GM21717 (cell line): Measurements from ENCODE around the gene WNT7B.

Experiments used
- ATAC-seq: cut with Tn5 transposase; IDR thresholded peaks from one replicate; pipeline ENCODE4 v1.9.1; 2021; ENCODE audit warnings: mild to moderate bottlenecking, moderate library complexity; ENCODE audit not compliant: unreplicated experiment

Gene WNT7B

DNA sequence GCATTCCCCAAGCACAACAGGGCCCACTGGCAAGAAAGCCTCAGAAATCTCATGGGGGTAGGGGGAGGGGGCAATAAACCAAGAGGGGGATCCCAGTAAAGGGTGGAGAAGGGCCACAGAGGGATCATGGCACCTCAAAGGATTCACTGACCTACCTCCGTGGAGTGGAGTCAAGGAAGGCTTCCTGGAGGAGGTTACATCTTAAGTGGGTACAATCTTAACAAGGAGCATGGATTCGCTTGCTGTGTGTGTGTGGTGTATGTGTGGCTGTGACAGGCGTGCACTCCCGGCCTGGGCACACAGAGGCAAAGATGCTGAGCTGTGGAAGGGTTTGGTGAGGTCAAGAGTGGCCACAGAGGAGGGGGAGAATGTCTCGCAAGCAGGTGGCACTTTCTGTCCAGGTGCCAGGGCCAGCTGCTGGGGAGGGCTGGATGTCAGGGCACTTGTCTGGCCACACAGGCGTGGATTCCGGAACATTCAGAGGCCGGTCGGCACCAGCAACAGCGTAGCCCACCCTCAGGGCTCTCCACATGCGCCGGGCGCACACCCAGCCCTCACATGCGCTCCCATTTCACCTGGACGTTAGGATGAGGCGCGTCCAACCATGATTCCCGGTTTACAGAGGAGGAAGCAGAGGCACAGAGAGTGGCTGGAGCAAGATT, 43.3 kb downstream of the WNT7B start:
- no peak for ATAC-seq

DNA sequence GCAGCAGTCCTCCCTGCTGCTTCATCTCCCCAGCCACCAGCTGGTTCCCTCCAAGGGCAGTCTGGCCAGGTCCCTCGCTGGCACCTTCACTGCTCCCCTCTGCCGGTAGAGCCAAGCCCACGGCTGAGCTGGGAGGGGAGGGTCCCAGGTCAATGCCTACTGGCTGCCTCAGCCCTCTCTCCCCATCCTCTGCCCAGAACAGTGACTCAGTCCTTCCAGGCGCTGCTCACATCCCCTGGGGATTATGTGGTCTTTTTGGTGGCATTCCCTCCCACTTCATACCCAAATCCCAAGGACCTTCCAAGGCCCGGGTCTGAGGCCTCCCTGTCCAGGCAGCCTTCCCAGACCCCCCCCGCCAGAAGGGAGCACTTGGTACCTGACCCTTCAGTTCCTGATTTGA, 44.9 kb downstream of the WNT7B start:
- ATAC-seq, result no peak

DNA sequence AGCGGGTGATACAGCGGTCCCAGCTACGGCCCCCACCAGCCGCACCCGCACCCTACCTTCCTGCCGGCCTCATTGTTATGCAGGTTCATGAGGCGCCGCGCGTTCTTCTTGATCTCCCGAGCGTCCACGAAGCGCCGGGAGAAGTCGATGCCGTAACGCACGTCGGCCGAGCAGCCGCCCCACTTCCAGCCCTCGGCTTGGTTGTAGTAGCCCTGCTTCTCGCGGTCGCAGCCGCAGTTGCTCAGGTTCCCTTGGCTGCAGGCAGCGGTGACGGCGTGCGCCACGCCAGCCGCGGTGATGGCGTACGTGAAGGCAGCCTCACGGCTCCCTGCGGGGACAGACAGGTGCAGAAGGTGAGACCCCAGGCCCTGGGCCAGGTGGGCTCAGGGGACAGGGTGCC, 45.9 kb downstream of the WNT7B start:
- no peak for ATAC-seq

DNA sequence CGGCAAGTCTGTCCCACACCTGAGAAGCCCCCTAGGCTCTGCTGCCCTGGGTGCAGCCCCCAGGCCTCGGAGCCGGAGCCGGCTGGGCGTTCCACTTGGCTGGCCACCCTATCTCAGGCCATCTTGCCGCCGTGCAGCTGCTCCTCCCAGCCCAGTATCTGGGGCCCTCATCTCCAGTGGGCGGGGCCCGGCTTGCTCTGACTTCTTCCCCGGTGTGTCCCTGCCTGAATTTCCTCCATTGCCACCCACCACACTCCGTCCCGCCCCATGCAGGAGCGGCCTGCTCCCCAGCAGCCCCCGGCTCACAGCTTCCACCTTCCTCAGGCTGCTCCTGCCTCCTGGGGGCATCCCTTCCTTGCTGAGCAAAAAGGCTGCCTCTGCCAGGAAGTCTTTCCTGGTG, 46.6 kb downstream of the WNT7B start:
- ATAC-seq, result no peak

DNA sequence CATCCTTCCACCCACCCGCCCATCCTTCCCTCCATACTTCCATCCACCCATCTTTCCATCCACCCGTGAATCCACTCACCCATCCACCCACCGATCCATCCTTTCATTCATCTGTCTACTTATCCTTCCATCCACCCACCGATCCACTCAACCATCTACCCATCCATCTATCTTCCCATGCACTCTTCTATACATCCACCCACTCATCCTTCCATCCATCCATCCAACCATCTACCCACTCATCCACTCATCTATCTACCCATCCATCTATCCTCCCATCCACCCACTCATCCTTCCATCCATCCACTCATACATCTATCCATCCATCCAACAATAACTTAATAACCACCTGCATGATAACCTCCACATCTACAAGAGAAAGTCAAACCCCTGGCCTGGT, 47.3 kb downstream of the WNT7B start:
- ATAC-seq, result no peak

DNA sequence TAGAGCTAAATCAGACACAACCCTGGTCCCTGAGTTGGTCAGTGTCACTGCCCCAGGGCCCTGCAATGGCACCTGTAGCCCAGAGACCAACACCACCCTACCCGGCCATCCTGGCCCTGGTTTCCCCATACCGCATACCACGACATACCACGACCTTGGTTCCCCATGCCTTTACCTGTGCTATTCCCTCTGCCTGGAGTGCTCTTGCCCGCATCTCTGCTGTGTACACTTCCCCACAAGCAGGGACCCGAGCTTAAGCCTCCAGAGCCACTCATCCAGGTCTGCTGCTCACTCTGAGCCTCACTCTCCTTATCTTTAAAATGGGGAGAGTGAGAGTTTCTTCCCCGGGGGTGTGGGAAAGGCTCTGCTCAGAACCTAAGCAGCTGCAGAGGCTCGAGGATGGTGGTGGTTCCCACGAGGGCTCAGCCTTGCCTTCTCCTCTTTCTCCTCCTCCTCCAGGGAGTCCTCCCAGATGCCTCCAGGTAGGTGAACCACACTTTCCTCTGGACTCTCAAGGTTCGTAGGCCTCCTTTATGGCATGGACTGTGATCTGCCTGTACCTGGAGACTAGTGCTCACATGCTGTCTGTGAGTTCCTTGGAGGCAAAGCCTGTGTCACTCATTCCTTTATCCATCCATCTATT, 48.1 kb downstream of the WNT7B start:
- ATAC-seq, result no peak

DNA sequence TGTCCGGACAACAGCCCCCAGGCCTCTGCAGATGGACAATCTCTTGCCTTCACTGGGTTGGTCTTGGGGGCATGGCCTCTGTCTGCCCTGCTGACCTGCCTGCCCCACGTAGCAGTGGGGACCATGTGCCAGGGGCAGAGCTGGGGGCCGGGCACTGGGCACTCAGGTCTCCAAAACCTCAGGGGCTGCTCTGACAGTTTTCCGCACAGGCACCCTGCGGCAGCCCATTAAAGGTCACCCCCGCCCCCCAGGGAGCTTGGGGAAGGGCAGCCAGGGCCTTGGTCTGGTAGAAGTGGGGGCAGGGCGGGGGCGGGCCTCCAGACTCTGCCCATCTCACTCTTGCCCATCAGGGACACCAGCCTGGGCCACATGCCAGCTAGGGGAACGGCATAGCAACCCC, 49.9 kb downstream of the WNT7B start:
- ATAC-seq, result no peak

DNA sequence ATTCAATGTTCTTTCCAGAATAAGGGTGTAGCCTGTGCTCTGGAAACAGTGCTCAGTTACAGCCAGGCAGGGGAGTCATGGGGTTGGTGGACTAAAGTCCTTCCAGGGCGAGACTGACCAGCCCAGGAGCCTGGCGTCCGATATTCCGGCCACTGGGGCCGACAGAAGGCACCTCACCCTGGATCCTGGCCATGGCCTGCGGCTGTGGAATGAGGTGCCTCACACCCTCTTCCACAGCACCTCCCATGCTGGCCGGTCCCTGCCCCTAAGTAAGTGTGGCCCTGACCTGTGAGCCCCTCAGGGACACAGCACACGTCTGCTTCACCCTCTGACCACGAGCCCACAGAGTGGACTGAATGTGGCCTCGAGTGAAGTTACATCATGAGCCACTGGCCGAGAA, 50.5 kb downstream of the WNT7B start:
- ATAC-seq, result no peak

DNA sequence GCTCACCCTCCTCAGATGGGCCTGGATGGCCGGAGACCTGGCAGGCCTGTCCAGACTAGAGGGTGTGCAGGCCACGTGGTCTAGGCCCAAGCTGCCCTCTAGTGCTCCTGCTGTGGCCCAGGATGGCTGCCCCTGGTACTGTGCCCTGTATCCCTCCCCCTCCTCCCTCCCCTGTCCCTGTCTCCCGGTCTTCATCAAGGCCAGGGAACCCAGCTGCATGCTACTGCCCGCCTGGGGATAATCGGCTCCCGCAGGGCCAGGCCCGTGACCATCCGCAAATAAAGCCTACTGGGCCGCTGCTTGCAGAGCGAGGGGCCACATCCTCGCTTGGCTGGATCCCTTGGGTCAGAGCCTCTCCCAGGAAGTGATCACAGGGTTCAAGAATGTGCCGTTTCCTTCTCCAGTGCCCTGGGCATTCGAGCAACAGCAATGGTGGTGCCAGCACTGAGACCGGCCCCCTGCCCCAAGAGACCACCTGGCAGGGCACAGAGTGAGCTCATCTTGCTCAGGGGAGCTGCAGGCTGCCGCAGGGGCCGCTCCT, 51.1 kb downstream of the WNT7B start:
- no peak for ATAC-seq

DNA sequence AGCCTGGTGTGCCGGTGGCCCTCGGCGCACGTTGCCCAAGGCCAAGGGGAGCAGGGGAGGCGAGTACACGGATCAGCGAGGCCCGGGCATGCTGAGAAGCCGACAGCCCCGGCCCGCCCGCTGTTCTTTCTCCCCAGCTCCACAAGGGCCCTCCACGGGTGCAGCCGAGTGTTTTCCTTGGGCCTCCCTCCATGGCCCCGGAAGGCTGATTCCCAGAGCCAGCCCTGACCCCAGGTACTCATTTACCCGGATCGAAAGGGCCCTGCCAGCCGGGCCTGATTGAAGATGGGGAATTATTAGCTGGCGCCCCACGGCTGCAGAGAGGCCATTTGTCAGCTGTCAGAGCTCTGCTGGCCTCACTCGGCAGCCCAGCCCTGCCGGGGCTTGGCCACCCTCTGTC, 53.1 kb downstream of the WNT7B start:
- ATAC-seq, result no peak

DNA sequence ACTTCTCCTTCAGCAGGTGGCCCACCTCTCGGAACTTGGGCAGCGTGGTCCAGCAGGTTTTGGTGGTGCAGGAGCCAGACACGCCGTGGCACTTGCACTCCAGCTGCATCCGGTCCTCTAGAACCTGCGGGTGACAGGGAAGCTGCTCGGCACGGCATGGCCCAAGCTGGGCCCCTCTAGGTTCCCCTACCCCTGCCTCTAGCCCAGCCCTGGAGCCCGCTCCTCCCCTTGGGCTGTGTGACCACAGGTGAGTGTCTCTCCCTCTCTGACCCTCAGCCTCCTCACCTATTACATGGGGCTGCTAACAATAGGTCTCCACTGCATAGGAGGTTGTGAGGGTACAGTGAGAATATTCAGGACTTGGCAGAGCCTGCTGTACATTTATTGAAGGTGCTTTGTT, 53.8 kb downstream of the WNT7B start:
- no peak for ATAC-seq

DNA sequence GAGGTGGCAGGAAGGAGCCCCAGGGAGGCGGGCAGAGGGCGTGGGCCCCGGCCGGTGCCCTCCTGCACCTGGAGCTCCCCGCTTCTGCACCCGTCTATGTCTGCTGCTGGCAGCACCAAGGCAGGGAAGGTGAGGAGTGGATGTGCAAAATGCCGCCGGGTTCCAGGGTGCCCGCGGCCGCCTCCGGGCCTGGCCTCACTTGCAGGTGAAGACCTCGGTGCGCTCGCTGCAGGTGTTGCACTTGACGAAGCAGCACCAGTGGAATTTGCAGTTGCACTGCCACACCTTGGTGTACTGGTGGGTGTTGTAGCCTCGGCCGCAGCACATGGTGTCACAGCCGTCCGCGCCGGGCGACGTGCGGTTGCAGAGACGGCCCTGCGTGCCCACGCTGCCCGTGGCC, 54.3 kb downstream of the WNT7B start:
- no peak for ATAC-seq

DNA sequence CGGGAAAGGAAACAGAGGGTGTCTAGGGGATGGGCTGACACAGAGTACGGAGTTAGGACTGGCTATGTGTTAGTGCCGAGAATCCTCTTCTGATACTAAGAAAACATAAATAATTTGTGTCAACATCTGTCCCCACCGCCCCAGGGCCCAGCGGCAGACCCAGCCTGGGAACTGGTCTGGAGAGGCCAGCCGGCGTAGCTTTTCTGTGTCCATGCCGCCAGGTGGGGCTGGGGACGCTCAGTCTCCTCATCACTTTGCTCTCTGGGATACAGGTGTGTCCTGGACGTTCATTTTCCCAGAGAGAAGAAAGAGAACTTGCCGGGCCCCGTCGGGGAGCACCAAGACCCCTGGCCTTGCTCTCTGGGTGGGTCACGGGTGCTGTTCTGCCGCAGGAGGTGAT, 54.7 kb downstream of the WNT7B start:
- no peak for ATAC-seq

DNA sequence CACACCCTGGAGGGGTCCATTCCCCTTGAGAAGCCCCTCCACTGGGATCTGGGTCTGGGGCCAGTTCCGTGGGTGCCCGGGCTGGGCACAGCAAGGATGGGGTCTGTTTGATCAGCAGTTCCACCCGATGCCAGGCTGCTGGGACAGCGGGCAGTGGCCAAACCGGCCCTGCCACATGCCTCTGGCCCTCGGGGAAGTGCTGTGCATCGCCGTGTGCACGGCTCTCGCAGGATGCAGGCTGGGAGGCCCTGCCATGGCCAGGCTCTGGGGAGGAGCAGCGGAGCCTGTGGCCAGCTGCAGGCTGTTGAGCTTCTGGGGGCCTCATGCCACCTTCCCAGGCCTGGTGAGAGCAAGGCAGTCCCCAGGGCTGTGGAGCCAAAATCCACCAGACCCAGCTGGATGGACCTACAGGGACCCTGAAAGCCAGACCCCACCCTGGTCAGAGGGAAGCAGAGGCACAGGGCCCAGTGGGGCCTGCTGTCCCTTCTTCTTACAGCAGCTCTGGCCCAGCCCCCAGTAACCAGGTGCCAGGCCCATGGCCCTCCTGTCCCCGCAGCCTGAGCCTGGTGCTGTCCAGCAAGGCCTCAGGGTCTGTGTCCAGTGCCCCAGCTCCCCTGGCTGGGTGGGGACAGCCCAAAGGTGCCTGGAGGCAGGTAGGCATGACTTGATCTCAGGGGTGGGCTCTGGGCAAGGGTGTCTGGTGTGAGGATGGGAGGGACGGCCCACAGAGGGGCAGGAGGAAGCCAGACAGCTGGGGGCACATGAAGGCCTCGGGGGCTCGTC, 57.3 kb downstream of the WNT7B start:
- ATAC-seq, result no peak

DNA sequence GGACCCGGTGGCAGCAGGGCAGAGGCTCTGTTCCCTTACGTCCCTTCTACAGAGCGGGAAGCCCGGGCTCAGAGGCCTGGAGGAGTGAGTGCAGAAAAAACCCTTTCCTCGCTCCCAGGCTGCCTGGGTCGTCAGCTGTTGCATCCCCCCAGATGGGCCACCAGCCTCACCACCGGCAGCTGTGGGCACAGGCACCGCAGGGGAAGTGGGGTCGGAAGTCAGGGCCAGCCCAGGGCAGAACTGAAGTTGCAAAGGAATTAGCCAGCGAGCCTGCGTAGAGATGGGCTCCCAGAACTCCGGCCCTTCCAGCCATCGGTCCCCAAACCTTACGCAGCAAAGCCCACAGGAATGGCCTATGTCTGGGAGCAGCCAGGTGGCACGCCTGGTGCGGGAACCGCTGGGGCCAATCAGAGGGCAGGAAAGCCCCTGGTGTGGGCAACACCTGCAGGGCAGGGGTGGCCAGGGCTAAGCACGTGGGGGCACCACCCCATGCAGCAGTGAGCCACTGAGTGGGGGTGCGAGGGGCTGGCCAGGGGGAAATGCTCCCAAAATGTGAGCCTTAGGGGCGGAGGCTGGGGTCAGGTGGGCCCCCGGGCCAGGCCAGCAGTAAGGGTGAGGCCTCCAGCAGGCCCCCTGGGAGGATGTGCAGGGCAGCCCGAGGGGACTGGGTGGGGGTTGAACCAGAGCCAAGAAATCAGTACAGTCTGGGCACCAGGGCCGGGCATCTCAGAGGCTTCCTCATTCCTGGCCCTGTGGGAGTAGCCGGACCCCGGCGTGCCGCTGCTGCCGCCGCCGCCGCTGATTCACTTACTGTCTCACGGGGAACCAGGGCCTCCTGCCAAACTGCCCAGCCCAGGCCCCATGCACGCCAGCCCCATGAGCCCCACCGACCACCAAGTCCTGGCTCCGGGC, 58.2 kb downstream of the WNT7B start:
- ATAC-seq, result no peak

DNA sequence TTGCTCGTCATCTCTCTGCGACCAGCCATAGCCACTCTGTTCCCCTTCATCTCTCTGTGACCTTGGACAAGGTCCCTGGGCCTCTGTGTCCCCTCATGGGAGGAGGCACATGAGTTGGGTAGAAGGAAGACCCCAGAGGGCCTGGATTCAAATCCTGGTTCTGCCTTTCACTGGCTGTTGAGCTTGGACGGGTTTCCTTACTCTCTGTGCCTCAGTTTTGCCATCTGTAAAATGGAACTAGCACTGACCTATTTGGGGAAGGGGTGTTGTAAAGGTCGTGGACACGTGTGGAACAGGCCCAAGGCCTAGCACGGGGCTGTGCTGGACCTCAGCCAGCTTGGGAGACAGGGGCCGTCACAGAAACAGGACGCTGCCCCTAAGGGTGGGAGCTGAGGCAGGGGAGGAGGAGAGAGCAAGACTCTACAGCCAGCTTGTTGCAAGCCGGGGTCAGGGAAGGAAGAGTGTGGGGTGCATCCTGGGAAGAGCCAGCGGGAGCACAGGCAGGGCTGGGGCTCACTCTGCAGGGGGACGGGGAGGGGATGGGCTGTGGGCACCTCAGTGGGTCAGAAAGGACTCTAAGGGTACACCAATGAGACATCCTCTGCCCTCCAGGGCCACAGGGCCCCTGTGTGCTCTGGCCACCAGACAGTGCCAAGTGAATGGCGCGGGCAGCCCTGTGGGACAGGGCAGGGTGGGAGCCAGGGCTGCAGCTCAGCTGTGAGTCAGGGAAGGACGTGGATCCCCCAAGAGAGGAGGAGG, 59.1 kb downstream of the WNT7B start:
- ATAC-seq, result no peak

DNA sequence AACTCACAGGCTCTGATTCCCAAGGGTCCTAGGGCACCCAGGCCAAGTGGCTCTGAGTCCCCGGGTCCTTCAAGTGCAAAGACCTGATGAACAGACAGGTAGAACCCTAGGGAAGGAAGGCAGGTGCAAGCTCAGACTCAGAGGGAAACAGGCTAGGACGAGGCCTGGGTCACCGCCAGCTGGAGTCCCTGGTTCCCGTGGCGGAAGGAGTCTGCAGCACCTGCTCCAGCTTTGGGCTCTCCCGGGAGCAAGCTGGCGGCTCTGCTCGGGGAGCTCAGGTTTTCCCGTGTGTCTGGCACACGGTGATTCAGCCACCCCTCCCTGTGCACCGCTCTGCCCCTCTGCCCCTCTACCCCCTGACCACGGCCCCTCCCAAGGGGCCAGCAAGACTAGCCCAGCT, 59.8 kb downstream of the WNT7B start:
- no peak for ATAC-seq

DNA sequence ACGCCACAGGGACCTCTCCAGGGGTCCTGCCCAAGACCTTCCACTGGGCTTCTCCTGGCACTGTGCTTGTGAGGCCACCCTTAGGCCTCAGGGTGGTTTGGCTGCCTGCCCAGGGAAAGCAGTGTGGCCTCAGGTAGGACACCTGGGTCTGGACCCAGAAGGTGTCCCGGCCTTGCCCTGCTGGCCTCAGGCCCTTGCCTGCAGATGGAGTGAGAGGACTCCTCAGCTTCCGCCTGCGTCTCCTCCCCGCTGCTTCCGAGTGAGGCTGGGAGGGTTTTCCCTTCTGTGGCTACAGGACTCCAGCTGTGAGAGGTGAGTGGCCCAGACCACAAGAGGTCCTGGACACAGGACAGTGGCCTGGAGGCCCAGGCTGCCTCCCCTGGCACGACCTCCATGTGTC, 60.4 kb downstream of the WNT7B start:
- no peak for ATAC-seq

DNA sequence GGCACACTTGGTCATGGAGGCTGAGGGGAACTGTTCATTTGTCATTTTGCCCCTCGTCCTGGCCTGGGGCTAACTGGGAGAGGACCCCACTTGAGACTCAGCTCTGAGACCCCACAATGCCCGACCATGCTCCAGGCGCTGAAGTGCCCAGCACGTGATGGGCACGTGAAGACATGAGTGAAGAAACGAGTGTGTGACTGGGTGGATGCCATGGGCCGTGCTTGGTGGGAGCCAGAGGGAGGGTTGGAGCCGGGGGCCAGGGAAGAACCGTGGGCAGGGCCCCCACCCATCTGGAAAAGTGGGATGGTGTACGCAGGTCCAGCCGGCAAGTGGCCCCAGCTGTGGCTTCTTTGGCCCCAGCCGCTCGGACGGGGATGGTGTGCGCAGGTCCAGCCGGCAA, 61.1 kb downstream of the WNT7B start:
- ATAC-seq, result no peak

DNA sequence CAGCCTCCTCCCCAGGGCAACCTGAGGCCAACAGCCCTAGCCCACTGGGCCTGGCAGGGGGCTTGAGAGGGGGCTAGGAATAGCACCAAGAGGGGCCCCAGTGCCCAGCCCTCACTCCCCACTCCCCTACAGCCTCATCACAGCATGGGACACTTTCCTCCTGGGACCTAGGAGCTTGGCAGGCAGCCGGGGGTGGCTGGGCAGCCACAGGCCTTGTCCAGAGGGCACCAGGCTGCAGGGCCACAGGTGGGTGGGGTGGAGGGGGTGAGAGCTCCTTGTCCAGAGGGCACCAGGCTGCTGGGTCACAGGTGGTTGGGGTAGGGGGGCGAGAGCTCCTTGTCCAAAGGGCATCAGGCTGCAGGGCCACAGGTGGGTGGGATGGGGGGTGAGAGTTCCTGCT, 61.8 kb downstream of the WNT7B start:
- ATAC-seq, result no peak
